ENCODE data around the gene SARNP.
A peak's percentile ranks its signal among the peaks of the same experiment; 100 is the strongest.

- TF ChIP-seq POLR2A (IDR thresholded peaks at IDR 0.05) (peak; percentile 63 to 67), CTCF (IDR thresholded peaks at IDR 0.05) (peak in 2 of 4 experiments; percentile 32 to 35)
Observed at GRCh38 chr12:55720071-55720564, 97.4 kb downstream of the SARNP start, which contains the start of gene RDH5.
